Uterus (tissue), 2 donors: Measurements from ENCODE around the gene CDK2.

Source experiments
- POLR2A ChIP-seq, 2 donors: fragments of 450-650 bp; IDR thresholded peaks; one replicate each; pipeline ENCODE4 v1.6.1; 2016; ENCODE audit warnings: antibody characterized with exemption in 2 of 2, mild to moderate bottlenecking in 1 of 2, moderate library complexity in 1 of 2
- TF ChIP-seq, protein P1 (sequence below), 4 experiments: fragments of 200-600 bp in 2 of 4; fragments of 450-650 bp in 2 of 4; sonication (generic) in 2 of 4; IDR thresholded peaks; one replicate each; pipeline ENCODE4 v1.5.1; 2016 to 2019; ENCODE audit warnings: antibody characterized with exemption in 4 of 4, mild to moderate bottlenecking in 2 of 4, moderate library complexity in 1 of 4

DNA sequence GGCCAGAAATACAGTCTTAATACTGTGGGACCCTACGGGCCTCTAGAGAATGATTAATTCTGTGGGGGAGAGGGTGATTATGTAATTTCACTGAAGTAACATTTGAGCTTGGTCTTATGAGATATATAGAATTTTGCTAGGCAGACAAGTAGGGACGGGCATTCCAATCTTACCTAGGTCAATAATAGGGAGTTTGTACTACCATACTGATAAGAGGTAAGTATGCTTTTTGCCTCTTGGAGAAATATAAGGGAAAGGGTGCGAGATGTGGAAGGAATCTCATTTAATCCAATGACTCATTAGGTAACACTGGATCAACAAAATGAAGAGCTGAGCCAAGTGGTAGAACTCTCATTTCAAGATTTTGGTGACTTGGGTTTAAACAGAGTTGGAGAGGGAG, 12.4 kb downstream of the CDK2 start:
- TF ChIP-seq, protein P1, sequence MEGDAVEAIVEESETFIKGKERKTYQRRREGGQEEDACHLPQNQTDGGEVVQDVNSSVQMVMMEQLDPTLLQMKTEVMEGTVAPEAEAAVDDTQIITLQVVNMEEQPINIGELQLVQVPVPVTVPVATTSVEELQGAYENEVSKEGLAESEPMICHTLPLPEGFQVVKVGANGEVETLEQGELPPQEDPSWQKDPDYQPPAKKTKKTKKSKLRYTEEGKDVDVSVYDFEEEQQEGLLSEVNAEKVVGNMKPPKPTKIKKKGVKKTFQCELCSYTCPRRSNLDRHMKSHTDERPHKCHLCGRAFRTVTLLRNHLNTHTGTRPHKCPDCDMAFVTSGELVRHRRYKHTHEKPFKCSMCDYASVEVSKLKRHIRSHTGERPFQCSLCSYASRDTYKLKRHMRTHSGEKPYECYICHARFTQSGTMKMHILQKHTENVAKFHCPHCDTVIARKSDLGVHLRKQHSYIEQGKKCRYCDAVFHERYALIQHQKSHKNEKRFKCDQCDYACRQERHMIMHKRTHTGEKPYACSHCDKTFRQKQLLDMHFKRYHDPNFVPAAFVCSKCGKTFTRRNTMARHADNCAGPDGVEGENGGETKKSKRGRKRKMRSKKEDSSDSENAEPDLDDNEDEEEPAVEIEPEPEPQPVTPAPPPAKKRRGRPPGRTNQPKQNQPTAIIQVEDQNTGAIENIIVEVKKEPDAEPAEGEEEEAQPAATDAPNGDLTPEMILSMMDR (IDR thresholded peaks at IDR 0.05), result no peak
- TF ChIP-seq POLR2A (IDR thresholded peaks at IDR 0.05), result no peak
